WTC11 (cell line): ENCODE results near the gene SERPINB6. TPM values are rescaled to one million over a fixed set of nuclear protein-coding genes. Genes with fewer than 3 reads are reported as not detected.

Source experiments
- ATAC-seq: fragments of 200-7000 bp; cut with Tn5 transposase; 2 replicates; pipeline ENCODE4 v1.10.0; 2021; ENCODE audit warnings: mild to moderate bottlenecking, moderate library complexity
- CTCF ChIA-PET: fragments of 300-600 bp; sonication (Branson Sonifier 250); formaldehyde crosslinking; loops from one replicate; lab custom pipeline; 2021; ENCODE audit warnings: antibody characterized with exemption; lab: Charles Lee
- POLR2A ChIA-PET: fragments of 350-600 bp; sonication (Branson Sonifier 250); formaldehyde crosslinking; loops from one replicate; lab custom pipeline; 2021; ENCODE audit warnings: antibody characterized with exemption; lab: Charles Lee
- DNase-seq: peaks from one replicate; pipeline ENCODE4 v3.0.0; 2021; ENCODE audit warnings: low spot score
- H3K27ac Mint-ChIP-seq: 2 replicates; pipeline ENCODE4 v1.8.0; 2021; ENCODE audit warnings: mixed read lengths
- H3K27me3 Mint-ChIP-seq: 2 replicates; pipeline ENCODE4 v1.8.0; 2021; ENCODE audit warnings: low read depth, mild to moderate bottlenecking, moderate library complexity, mixed read lengths
- H3K36me3 Mint-ChIP-seq: 2 replicates; pipeline ENCODE4 v1.8.0; 2021; ENCODE audit warnings: mixed read lengths
- H3K4me1 Mint-ChIP-seq: 2 replicates; pipeline ENCODE4 v1.8.0; 2022; ENCODE audit warnings: mixed read lengths
- H3K4me3 Mint-ChIP-seq: 2 replicates; pipeline ENCODE4 v1.8.0; 2021; ENCODE audit warnings: mild to moderate bottlenecking, moderate library complexity, mixed read lengths
- H3K9me3 Mint-ChIP-seq: 2 replicates; pipeline ENCODE4 v1.8.0; 2021; ENCODE audit warnings: mixed read lengths
- CTCF ChIP-seq: fragments of 200-600 bp; IDR thresholded peaks from 2 replicates; pipeline ENCODE4 v1.8.0; 2022; ENCODE audit warnings: antibody characterized with exemption
- ERG ChIP-seq: fragments of 250-450 bp; sonication (Bioruptor Pico); IDR thresholded peaks from 2 replicates; pipeline ENCODE4 v1.8.0; 2021; ENCODE audit warnings: mild to moderate bottlenecking
- FOXK1 ChIP-seq: sonication (generic); formaldehyde crosslinking; IDR thresholded peaks from 2 replicates; pipeline ENCODE4 v1.8.0; 2022; ENCODE audit warnings: mild to moderate bottlenecking, moderate library complexity, missing genetic modification reagents
- GABPB1 ChIP-seq: sonication (generic); formaldehyde crosslinking; IDR thresholded peaks from 2 replicates; pipeline ENCODE4 v1.8.1; 2023; ENCODE audit warnings: mild to moderate bottlenecking, missing genetic modification reagents
- MLX ChIP-seq: sonication (generic); formaldehyde crosslinking; IDR thresholded peaks from 2 replicates; pipeline ENCODE4 v1.8.1; 2023; ENCODE audit warnings: mild to moderate bottlenecking, missing genetic modification reagents, moderate library complexity
- NR1H2 ChIP-seq: sonication (generic); formaldehyde crosslinking; IDR thresholded peaks from 2 replicates; pipeline ENCODE4 v1.9.0; 2021; ENCODE audit warnings: mild to moderate bottlenecking, moderate library complexity, missing genetic modification reagents
- NR3C1 ChIP-seq: sonication (generic); formaldehyde crosslinking; conservative IDR thresholded peaks from 2 replicates; pipeline ENCODE4 v1.8.1; 2023; ENCODE audit warnings: low read depth, mild to moderate bottlenecking, missing genetic modification reagents
- RORB ChIP-seq: fragments of 250-450 bp; sonication (Bioruptor Pico); IDR thresholded peaks from 2 replicates; pipeline ENCODE4 v1.9.0; 2021; ENCODE audit warnings: mild to moderate bottlenecking
- TEAD1 ChIP-seq: sonication (generic); formaldehyde crosslinking; IDR thresholded peaks from 2 replicates; pipeline ENCODE4 v1.8.0; 2022; ENCODE audit warnings: mild to moderate bottlenecking, missing genetic modification reagents
- ZMAT4 ChIP-seq: fragments of 250-450 bp; sonication (Bioruptor Pico); IDR thresholded peaks from 2 replicates; pipeline ENCODE4 v1.9.0; 2021; ENCODE audit warnings: mild to moderate bottlenecking
- ZNF138 ChIP-seq: sonication (generic); formaldehyde crosslinking; conservative IDR thresholded peaks from 2 replicates; pipeline ENCODE4 v1.8.1; 2022; ENCODE audit warnings: mild to moderate bottlenecking, moderate library complexity, missing genetic modification reagents
- ZNF317 ChIP-seq: sonication (generic); formaldehyde crosslinking; IDR thresholded peaks from 2 replicates; pipeline ENCODE4 v1.8.1; 2023; ENCODE audit warnings: low read depth, mild to moderate bottlenecking, moderate library complexity, missing genetic modification reagents, borderline replicate concordance
- ZNF512 ChIP-seq: sonication (generic); formaldehyde crosslinking; IDR thresholded peaks from 2 replicates; pipeline ENCODE4 v1.8.1; 2022; ENCODE audit warnings: missing genetic modification reagents, borderline replicate concordance
- ZNF532 ChIP-seq: fragments of 250-450 bp; sonication (Bioruptor Pico); IDR thresholded peaks from 2 replicates; pipeline ENCODE4 v1.9.0; 2021; ENCODE audit warnings: mild to moderate bottlenecking, borderline replicate concordance
- total RNA-seq: library from RNA; stranded (reverse); gene quantifications from 3 replicates; pipeline ENCODE4 v1.2.3, GENCODE V29; 2021

SERPINB6 gene
- total RNA-seq, 1 experiment from 2014 or later, result 28.0 TPM

- H3K27me3 Mint-ChIP-seq, result no peaks in the 10 kb centered on the region; the same call in 1 of the 2 replicates
- peaks cover 26% of the 10 kb centered on the region for H3K4me1 Mint-ChIP-seq
- POLR2A ChIA-PET, result interaction anchor here (0.6 to 3.9 kb wide), 8 partner anchors 9 to 168 kb away, joined by 3 to 22 read pairs (median 6); partner anchors contain the start of gene SERPINB1
- ATAC-seq (no peak), DNase-seq (no peak)
- H3K27ac Mint-ChIP-seq, result peak overlapping the region; percentile 77
- no peaks in the 10 kb centered on the region for H3K9me3 Mint-ChIP-seq
- peaks cover 11% of the 10 kb centered on the region for H3K36me3 Mint-ChIP-seq
- TF ChIP-seq FOXK1 (CRISPR knock-in tag) (no peak), ZNF317 (CRISPR knock-in tag) (no peak), ZMAT4 (CRISPR knock-in tag) (no peak), TEAD1 (0 out of 2 replicates have a peak, but pooled peaks have one; percentile 6), ZNF532 (CRISPR knock-in tag) (no peak), MLX (CRISPR knock-in tag) (no peak), NR3C1 (CRISPR knock-in tag) (no peak), NR1H2 (no peak), CTCF (no peak), ERG (CRISPR knock-in tag) (no peak), ZNF138 (CRISPR knock-in tag) (no peak), RORB (no peak), GABPB1 (CRISPR knock-in tag) (peak; percentile 71), ZNF512 (no peak)
- peak overlapping the region; percentile 86 for H3K4me3 Mint-ChIP-seq
- CTCF ChIA-PET, result interaction anchor here (0.6 to 1.7 kb wide), 19 partner anchors 8 to 979 kb away, joined by 3 to 20 read pairs (median 6); partner anchors contain the start of genes BPHL, PSMG4 and WRNIP1
Measured at GRCh38 chr6:2998998-2999617, 27.7 kb upstream of the SERPINB6 start.
